Endothelial cell (in vitro differentiated cells): ENCODE measurements around the gene ADPRS. TPM values are rescaled to one million over a fixed set of nuclear protein-coding genes. Genes with fewer than 3 reads are reported as not detected.
A peak's percentile ranks its signal among the peaks of the same experiment; 100 is the strongest.

Experiments
- DNase-seq: peaks from one replicate; pipeline ENCODE4 v3.0.0; 2021; ENCODE audit warnings: low spot score
- H3K27ac Mint-ChIP-seq: one replicate; pipeline ENCODE4 v1.8.0; 2021; ENCODE audit warnings: mixed read lengths, inconsistent platforms; ENCODE audit not compliant: unreplicated experiment
- H3K27me3 Mint-ChIP-seq: one replicate; pipeline ENCODE4 v1.8.0; 2021; ENCODE audit warnings: mild to moderate bottlenecking, moderate library complexity, mixed read lengths, inconsistent platforms; ENCODE audit not compliant: unreplicated experiment
- H3K36me3 Mint-ChIP-seq: one replicate; pipeline ENCODE4 v1.8.0; 2021; ENCODE audit warnings: mild to moderate bottlenecking, low read depth, mixed read lengths, inconsistent platforms; ENCODE audit not compliant: unreplicated experiment
- H3K4me1 Mint-ChIP-seq: one replicate; pipeline ENCODE4 v1.8.0; 2021; ENCODE audit warnings: mild to moderate bottlenecking, mixed read lengths, inconsistent platforms; ENCODE audit not compliant: unreplicated experiment
- H3K4me3 Mint-ChIP-seq: one replicate; pipeline ENCODE4 v1.8.0; 2021; ENCODE audit warnings: mild to moderate bottlenecking, mixed read lengths, inconsistent platforms; ENCODE audit not compliant: unreplicated experiment
- H3K9me3 Mint-ChIP-seq: one replicate; pipeline ENCODE4 v1.8.0; 2021; ENCODE audit warnings: mixed read lengths, inconsistent platforms; ENCODE audit not compliant: unreplicated experiment
- total RNA-seq: library from RNA; stranded (reverse); fragmentation: NEBNext Ultra II Directional; extraction: Animal tissue kit (Norgen Biotek cat#: 25700); gene quantifications from one replicate; pipeline ENCODE4 v1.2.1, GENCODE V29; 2021; ENCODE audit not compliant: unreplicated experiment
- TF ChIP-seq, protein P1 (sequence below): fragments of 200-600 bp; sonication (generic); IDR thresholded peaks from one replicate; pipeline ENCODE4 v1.5.0; 2021; ENCODE audit warnings: antibody characterized with exemption; ENCODE audit not compliant: unreplicated experiment

The ADPRS gene
- total RNA-seq, 1 donor from 2014 or later: 24.2 TPM

- no peaks in the 10 kb centered on the region for H3K36me3 Mint-ChIP-seq
- no peaks in the 10 kb centered on the region for H3K9me3 Mint-ChIP-seq
- peaks cover 3% of the 10 kb centered on the region for H3K4me1 Mint-ChIP-seq
- peaks cover 17% of the 10 kb centered on the region for H3K27me3 Mint-ChIP-seq
- TF ChIP-seq, protein P1, sequence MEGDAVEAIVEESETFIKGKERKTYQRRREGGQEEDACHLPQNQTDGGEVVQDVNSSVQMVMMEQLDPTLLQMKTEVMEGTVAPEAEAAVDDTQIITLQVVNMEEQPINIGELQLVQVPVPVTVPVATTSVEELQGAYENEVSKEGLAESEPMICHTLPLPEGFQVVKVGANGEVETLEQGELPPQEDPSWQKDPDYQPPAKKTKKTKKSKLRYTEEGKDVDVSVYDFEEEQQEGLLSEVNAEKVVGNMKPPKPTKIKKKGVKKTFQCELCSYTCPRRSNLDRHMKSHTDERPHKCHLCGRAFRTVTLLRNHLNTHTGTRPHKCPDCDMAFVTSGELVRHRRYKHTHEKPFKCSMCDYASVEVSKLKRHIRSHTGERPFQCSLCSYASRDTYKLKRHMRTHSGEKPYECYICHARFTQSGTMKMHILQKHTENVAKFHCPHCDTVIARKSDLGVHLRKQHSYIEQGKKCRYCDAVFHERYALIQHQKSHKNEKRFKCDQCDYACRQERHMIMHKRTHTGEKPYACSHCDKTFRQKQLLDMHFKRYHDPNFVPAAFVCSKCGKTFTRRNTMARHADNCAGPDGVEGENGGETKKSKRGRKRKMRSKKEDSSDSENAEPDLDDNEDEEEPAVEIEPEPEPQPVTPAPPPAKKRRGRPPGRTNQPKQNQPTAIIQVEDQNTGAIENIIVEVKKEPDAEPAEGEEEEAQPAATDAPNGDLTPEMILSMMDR: no peak
- DNase-seq: peak; percentile 78
- H3K4me3 Mint-ChIP-seq: peak within 1 kb of the TSS; percentile 62
- H3K27ac Mint-ChIP-seq: peak within 1 kb of the TSS; percentile 77
These were observed 4.8 kb upstream of the ADPRS start, which contains the start of gene TEKT2 for GRCh38 chr1:36083635-36084496. Gene TEKT2, plus strand, starts transcription at chr1:36084094. Its CDS starts 828 bp downstream, at chr1:36084922.

DNA sequence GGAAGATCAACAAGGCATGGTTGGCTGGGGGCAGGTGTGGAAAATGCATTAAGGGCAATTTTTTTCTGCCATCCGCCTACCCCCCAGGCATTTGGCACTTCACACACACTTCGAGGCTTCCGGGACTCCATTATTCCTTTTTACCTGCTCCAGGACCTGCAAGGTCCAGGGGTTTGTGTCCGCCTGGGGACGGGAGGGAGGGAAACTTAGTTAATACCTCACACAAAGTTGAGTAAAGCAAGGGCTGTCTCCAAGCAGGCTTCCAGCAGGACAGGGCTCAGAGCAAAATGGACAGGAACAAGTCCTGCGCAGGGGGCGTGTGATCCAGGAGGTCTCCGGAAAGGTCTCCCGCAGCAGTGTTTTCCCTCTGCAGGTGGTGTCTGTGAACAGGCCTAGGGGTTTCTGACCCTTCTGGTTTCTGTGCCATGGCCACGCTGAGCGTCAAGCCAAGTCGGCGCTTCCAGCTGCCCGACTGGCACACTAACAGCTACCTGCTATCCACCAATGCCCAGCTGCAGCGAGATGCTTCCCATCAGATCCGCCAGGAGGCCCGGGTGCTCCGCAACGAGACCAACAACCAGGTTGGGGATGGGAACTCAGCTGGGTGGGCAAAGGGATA lies 4.1 kb upstream of the ADPRS start:
- Mint-ChIP-seq H3K27me3 (peaks cover 20% of the 10 kb centered on the region), H3K4me3 (peak overlapping the region; percentile 25), H3K9me3 (no peaks in the 10 kb centered on the region), H3K36me3 (peaks cover 4% of the 10 kb centered on the region), H3K27ac (peak overlapping the region; percentile 48), H3K4me1 (peaks cover 8% of the 10 kb centered on the region)
- TF ChIP-seq, protein P1: no peak
- no peak for DNase-seq

DNA sequence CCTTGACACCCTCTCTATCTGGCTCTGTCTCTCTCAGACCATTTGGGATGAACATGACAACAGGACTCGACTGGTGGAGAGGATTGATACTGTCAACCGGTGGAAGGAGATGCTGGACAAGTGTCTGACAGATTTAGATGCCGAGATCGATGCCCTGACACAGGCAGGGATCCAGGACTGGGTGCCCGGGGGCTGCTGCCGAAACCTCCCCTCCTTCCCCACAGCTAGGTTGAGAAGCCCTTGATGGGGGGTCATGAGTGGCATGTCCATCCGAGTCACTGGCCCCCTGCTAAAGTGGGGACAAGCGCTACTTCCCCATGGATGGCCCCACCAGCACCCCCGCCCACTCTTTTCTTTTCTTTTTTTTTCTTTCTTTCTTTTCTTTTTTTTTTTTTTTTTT lies 3.6 kb upstream of the ADPRS start:
- DNase-seq: no peak

DNA sequence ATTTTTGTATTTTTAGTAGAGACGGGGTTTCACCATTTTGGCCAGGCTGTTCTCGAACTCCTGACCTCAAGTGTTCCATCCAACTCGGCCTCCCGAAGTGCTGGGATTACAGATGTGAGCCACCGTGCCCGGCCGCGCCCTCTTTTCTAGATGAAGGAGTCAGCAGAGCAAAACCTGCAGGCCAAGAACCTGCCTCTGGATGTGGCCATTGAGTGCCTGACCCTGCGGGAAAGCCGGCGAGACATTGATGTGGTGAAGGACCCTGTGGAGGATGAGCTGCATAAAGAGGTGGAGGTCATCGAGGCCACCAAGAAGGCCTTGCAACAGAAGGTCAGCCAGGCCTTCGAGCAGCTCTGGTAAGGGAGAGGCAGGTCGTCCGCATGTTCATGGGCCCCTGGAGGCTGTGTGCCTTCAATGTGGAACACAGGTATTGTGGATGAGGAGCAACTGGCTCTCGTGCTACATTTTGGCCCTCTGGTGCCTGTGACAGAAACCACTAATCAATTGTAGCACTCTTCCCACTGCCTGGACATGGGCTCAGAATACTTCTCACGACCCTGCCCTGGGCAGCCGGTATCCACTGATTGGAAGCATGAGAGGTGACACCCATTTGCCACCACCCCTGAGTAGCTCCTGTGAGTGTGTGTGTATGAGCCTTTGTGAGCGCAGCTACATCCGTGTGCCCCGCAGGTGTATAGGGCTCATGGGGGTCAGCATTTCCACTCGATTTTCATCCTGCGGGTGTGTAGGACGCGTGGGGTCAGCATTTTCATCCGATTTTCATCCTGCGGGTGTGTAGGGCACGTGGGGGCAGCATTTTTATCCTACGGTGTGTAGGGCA lies 2.8 kb upstream of the ADPRS start:
- DNase-seq: no peak
- H3K4me1 Mint-ChIP-seq: peaks cover 10% of the 10 kb centered on the region
- H3K9me3 Mint-ChIP-seq: no peaks in the 10 kb centered on the region
- H3K27ac Mint-ChIP-seq: no peak overlapping the region
- peaks cover 21% of the 10 kb centered on the region for H3K27me3 Mint-ChIP-seq
- no peak overlapping the region for H3K4me3 Mint-ChIP-seq
- H3K36me3 Mint-ChIP-seq: peaks cover 5% of the 10 kb centered on the region
- TF ChIP-seq, protein P1: no peak

More for the DNA sequence above, 3.6 kb upstream of the ADPRS start:
- TF ChIP-seq, protein P1: no peak
- H3K4me3 Mint-ChIP-seq: no peak overlapping the region
- H3K36me3 Mint-ChIP-seq: peaks cover 5% of the 10 kb centered on the region
- H3K27ac Mint-ChIP-seq: no peak overlapping the region
- peaks cover 10% of the 10 kb centered on the region for H3K4me1 Mint-ChIP-seq
- H3K27me3 Mint-ChIP-seq: peaks cover 21% of the 10 kb centered on the region
- H3K9me3 Mint-ChIP-seq: no peaks in the 10 kb centered on the region
